HG02938 (cell line): ENCODE results near the gene ANXA10.

Source experiments
- ATAC-seq: cut with Tn5 transposase; IDR thresholded peaks from one replicate; pipeline ENCODE4 v1.9.1; 2021; ENCODE audit warnings: mild to moderate bottlenecking, moderate library complexity; ENCODE audit not compliant: unreplicated experiment

ANXA10 gene

GRCh38 chr4:168218645-168219044 is 126.3 kb downstream of the ANXA10 start:
- no peak for ATAC-seq

GRCh38 chr4:168220893-168221292 is 128.6 kb downstream of the ANXA10 start:
- no peak for ATAC-seq

- no peak for ATAC-seq
These were observed 129.0 kb downstream of the ANXA10 start for GRCh38 chr4:168221301-168221700.
